NCI-H748 (cell line): Measurements from ENCODE around the gene LAMB4.

ENCODE experiments used
- DNase-seq: peaks from one replicate; lab custom pipeline; 2025; ENCODE audit not compliant: unreplicated experiment; lab: John Stamatoyannopoulos, UW

Gene LAMB4

GRCh38 chr7:108079648-108080591 is 50.2 kb downstream of the LAMB4 start:
- no peak for DNase-seq

GRCh38 chr7:108079276-108079647 is 50.9 kb downstream of the LAMB4 start:
- DNase-seq, result no peak

DNA sequence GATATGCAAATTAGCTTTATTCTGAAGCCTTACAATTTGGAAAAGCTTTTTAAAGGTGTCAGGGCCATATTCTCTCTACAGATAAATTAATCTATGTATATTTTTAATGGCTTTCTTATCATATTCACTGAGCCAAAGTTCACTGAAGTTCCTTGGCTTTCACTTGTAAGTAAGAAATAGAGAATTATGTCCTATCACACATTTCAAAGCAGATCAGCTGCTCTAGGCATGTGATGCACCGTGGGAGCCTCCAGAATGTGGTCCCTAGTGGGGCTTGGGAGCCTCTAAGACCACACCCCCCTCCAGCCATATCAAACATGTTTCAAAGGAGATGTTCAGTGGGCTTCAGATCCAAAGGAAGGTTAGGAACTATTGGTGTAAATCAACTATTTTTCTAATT is 51.5 kb downstream of the LAMB4 start:
- no peak for DNase-seq

DNA sequence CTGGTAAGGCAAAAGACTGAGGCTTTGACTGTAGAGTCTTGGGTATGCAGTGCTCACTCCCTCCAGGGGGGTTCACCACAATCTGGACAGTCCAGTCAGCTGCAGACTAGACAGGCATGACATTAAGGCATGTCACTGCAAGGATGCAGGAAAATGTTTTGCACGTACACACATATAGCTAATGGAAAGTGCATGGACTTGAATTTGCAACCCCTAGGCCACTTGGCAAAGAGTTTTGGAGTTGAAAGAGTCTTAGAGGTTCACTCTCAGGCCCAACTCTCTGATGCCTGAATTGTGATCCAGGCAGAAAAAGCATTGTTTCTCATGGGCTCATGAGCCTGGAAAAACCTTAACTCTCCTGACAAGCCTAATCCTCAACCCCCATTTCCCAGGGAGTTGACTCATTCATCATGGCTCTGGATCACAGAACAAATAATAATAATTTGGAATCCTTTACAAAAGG is 51.9 kb downstream of the LAMB4 start:
- no peak for DNase-seq

GRCh38 chr7:108077709-108078108 is 52.5 kb downstream of the LAMB4 start:
- no peak for DNase-seq

DNA sequence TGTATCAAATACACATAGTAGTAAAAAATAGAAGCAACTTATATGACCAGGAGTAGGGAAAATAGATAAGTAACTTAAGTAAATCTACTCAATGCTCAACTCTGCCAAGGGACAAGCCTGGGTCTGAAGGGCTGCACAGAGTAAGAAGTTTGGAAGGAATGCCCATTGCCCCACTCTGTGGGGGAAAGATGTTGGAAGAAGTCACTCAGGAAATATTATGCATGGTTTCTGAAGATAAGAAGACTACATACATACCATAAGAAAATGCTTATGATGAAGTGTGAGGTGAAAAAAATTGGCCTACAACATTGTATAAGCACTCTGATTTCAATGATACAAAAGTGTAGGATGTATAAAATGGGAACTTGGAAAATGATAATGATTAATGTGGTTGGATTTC is 54.0 kb downstream of the LAMB4 start:
- DNase-seq, result no peak

- DNase-seq, result no peak
Measured at GRCh38 chr7:108073305-108074070, 56.7 kb downstream of the LAMB4 start.

DNA sequence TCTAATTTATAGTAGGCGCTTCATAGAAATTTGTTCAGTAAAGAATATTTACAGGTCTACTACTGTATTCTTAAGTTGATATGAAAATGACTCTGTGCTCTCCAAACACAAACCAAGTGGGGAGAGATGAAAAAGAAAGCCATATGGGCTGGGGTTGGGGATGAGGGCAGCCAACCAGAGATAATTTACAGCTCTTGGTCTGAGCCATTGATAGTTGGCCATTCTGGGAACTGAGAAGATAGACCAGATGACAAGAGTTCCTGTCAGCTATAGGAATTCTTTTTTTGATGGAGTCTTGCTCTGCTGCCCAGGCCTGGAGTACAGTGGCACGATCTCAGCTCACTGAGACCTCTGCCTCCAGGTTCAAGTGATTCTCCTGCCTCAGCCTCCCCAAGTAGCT is 57.4 kb downstream of the LAMB4 start:
- DNase-seq, result no peak

GRCh38 chr7:108072116-108072515 is 58.0 kb downstream of the LAMB4 start:
- DNase-seq, result no peak

GRCh38 chr7:108071551-108071950 is 58.6 kb downstream of the LAMB4 start:
- DNase-seq, result peak; percentile 79

DNA sequence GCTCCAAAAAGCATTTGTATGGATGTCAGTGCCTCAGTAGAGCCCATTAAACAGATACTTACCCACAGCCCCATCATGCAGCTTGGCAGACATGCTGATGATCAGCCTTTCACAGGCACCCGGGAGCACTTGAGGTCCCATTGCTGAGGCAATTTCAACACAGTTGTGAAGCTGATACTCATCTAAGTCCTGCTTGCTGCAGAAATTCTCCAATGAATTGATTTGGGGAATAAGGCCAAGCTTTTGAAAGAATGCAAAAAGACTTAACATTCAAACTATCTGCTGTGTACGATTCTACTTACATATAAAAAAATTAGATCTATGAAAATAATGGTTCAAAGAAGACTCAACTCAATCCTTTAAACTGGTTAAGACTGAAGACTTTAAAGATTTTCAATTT is 60.5 kb downstream of the LAMB4 start:
- DNase-seq, result no peak

- peak; percentile 10 for DNase-seq
Measured at GRCh38 chr7:108067844-108068243, 62.3 kb downstream of the LAMB4 start.

DNA sequence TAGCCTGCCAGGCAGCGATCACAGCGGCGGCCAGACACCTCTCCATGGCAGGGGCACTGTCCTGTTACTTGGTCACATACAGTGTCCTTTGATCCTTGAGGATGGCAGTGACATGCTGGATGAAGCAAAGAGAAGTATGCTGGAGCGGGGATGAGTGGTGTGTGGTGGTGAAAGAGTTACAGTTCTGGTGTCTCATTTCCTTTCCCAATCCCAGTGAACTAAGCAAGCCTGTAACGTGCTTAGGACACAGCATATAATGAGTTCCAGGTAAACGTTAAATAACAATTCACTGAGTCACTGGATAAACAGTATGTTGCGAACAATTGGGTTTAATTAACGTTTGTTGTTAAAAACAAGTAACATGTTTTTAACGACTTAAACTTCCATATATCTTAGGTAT is 63.7 kb downstream of the LAMB4 start:
- DNase-seq, result no peak

DNA sequence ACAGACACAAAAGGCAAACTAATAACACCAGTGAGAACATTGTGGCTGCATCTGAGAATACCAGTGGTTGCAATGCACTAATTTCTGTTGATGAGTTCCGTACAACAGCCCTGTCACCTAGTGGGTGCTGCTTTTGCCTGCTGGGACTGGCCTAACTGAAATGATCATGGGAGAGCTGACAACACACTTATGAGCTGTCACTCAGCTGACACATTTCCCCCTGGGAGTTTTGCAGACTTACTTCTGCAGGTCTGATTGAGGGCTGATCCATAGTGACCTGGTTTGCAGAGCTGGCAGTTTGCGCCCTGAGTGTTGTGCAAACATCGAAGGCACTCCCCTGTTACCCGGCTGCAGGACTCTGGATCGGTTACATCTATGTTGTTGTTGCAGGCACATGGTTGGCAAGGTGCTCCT is 66.6 kb downstream of the LAMB4 start:
- DNase-seq, result peak; percentile 47

- no peak for DNase-seq
Measured at GRCh38 chr7:108062250-108063014, 67.7 kb downstream of the LAMB4 start.

DNA sequence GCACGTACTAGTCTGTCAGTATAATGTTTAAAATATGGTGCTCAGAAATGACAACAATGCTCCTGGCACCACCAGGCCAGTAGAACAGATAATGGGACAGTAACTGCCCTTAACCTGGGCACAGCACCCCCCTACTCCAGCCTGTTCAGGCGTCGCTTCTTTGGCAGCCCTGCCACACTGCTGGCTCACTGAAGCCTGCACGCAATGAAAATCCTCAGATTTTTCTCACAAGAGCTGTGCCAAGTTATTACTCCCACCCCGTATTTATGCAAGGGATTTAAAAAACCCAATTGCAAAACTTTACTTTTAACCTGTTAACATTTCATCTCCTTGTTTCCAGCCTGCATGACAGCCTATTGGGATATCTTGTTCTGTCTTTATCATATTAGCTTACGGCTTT is 70.6 kb downstream of the LAMB4 start:
- DNase-seq, result no peak

DNA sequence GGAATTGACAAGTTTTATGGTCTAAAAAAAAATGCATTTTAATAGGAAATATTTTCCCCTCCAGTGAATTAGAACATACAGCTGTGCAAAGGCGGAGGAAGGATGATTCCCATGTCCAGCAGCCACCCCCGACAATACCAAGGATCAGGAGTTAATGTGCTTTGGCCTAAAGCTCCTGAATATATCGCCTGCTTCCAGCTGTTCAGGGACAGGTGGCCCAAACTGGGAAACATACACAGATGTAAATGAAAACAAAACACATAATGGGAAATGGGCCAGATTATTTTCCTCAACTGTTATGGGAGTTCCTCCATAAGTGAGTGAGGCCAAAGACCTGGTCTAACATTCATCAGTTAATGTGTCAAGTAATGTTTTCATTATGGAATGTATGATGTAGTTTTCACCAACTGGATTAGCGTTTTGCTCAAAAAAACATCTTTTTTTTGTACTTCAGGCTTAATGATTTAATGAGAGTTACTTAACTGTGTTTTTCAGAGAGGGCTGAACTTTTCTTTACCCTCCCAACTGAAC is 72.1 kb downstream of the LAMB4 start:
- no peak for DNase-seq

DNA sequence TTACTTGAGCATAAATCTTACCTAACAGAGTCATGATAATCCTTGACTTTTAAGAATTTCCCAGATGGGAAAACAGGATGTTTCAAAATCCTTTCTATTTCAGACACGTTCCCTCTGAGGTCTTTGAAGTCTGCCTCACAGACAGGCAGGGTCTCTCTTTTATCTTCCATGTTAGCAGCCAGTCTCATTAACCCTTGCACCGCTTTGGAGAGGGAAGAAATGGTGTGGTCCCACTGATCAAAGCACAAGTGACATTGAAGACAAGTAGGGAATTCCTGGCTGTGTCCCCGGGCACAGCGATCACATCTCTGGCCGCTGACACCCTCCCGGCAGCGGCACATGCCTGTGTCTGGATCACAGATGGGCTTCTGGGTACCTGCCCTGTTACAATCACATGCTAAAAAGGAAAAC is 74.5 kb downstream of the LAMB4 start:
- no peak for DNase-seq

- peak; percentile 10 for DNase-seq
Measured at GRCh38 chr7:108054537-108054936, 75.6 kb downstream of the LAMB4 start.

DNA sequence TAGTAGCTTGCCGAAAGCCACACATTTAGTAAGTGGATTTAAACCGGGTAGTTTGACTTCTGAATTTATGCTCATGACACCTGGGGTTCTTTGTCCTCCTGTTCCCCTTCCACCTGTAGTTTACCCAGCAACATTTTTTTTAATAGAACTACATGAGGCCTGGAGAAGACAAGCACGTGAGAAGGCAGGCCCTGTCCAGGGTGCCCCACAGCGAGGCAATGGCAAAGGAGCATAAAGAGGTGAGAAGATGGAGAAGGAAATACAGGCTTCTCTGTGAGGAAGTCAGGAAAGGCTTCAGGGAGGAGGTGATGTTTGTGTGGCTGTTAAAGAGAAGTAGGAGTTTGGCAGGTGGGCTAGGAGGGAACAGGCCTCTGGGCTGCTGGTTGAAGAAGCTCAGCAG is 76.9 kb downstream of the LAMB4 start:
- DNase-seq, result no peak

- no peak for DNase-seq
Measured at GRCh38 chr7:108051454-108051853, 78.7 kb downstream of the LAMB4 start.
